HG03565 (cell line): ENCODE data around the gene OTOA.
"Not testable (repeated sequence)": the region's sequence is repeated elsewhere in the genome, so short reads cannot be mapped to it uniquely, and the experiment has no call there.

Experiments
- ATAC-seq: cut with Tn5 transposase; IDR thresholded peaks from one replicate; pipeline ENCODE4 v1.9.1; 2021; ENCODE audit warnings: mild to moderate bottlenecking, moderate library complexity; ENCODE audit not compliant: unreplicated experiment

Gene OTOA

GRCh38 chr16:21663889-21664647 is at the start of gene OTOA:
TSS of gene OTOA (plus strand) at chr16:21663968. CDS start at chr16:21678515, 14,547 bp downstream.
- no peak for ATAC-seq

- no peak for ATAC-seq
These were observed 48.9 kb upstream of the OTOA start for GRCh38 chr16:21614896-21615295.

DNA sequence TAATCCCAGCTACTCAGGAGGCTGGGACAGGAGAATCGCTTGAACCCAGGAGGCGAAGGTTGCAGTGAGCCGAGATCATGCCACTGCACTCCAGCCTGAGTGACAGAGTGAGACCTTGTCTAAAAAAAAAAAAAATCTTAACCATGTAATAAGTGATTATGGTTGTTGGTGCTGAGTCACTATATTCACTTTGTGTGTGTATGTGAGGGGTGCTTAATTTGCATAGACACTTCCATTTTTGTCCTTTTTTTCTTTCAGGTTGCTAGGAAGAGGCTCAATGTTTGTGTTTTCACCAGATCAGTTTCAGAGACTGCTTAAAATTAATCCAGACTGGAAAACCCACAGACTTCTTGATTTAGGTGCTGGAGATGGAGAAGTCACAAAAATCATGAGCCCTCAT is 46.2 kb upstream of the OTOA start:
- no peak for ATAC-seq

GRCh38 chr16:21618281-21618680 is 45.5 kb upstream of the OTOA start:
- ATAC-seq: no peak

GRCh38 chr16:21619765-21620425 is 43.9 kb upstream of the OTOA start:
- no peak for ATAC-seq

DNA sequence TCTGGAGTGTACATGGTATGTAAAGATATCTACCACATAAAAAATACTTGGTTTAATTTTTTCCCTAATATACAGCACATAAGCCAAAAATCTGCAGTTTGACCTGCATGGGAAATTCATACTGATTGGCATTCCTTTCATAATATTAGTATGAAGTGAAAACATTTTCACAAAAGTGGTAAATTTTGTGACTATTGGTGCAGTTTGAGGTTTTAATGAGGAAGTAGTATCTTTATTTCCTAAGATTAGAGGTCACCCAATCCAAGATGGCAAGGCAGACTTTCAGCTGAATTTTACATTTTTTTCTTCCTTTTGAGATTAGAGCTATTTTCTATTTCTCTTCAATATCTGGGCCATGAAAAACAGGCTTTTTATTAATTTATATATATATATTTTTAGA is 43.2 kb upstream of the OTOA start:
- ATAC-seq: no peak

DNA sequence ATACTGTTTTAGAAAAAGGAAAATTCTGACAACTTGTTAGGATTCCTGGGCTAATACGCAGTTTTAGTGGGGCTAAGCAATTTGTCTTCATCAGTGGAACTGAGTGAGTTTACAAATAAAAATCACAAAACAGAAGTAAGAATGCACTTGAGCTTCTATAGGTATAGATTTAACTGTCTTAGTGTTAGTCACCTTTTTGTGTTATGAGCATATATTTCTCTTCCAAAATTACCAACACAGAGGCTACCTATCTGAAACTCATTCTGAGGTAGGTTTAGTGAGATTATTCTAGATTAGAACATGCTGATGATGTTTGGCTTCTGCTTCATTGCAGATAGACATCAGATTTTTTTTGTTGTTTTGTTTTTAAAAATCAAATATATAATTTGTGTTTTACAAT is 41.2 kb upstream of the OTOA start:
- no peak for ATAC-seq

GRCh38 chr16:21625026-21625425 is 38.7 kb upstream of the OTOA start:
- no peak for ATAC-seq

DNA sequence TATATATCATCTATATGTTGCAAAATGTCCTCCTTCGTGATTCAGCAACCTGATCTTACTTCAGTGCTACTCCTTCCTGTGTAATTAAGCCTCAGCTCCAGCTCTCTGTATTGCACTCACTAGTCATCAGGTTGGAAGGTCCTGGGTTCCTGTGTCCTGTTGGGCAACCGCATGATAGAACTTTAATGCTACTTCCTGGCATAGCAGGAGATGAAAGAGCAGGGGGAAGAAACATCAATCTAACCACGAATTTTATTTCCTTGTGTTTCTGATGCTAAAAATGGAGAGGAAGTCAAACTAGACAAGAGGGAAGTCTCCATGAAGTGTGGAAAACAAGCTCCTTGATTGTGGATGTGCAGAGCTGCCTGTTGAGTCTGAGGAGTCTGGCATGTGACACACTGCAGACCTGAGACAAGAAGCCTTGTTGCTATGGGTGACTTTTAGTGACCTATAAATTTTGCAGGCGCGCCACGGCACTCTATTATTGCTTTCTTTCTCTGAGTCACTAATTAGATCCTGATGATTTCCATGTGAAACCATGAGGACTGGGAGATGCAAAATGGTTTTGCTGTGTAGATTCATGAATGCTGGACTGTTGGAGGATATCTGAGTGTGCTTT is 37.0 kb upstream of the OTOA start:
- ATAC-seq: no peak

DNA sequence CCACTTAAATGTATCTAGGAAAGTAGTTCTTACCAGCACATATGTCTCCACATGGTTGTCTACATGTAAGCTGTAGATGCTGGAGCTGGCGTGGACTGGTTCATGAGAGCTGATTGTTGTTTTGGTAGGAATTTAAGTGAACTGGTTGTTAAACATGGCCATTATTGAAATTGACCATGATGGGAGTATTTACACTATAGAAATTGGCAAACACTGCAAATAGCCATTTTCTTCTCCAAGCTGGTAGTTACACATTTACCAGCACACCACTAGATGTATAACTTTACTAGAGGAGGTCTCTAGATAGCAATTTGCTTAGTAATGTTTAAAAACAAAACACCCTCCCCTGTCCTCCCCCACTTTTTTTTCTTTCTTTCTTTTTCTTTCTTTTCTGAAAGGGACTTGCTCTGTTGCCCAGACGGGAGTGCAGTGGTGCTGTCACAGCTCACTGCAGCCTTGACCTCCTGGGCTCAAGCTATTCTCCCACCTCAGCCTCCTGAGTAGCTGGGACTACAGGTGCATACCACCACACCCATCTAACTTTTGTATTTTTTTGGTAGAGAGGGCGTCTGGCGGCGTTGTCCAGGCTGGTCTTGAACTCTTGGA is 35.5 kb upstream of the OTOA start:
- no peak for ATAC-seq

- ATAC-seq: no peak
These were observed 35.0 kb upstream of the OTOA start for GRCh38 chr16:21628772-21629171.

GRCh38 chr16:21629616-21630539 is 33.9 kb upstream of the OTOA start:
- ATAC-seq: not testable (repeated sequence)

GRCh38 chr16:21630866-21631265 is 32.9 kb upstream of the OTOA start:
- not testable (repeated sequence) for ATAC-seq

DNA sequence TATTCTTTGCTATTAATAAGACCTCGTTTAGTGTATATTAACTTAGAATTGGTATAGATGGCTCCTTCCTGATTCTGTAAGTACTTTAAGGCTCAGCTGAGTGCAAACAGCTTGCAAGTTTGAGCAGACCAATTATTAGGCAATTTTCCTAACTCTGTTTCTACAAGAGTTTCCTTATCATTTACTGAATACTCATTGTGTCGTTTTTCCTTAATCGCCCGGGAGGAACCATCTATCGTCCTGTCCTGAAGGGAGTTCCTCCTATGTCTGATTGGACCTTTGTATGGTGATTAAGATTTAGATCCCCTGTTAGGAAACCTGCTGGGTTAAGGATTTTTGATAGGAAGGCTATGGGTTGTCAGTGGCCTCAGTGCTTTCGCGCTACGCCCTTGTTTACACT is 32.4 kb upstream of the OTOA start:
- ATAC-seq: not testable (repeated sequence)

DNA sequence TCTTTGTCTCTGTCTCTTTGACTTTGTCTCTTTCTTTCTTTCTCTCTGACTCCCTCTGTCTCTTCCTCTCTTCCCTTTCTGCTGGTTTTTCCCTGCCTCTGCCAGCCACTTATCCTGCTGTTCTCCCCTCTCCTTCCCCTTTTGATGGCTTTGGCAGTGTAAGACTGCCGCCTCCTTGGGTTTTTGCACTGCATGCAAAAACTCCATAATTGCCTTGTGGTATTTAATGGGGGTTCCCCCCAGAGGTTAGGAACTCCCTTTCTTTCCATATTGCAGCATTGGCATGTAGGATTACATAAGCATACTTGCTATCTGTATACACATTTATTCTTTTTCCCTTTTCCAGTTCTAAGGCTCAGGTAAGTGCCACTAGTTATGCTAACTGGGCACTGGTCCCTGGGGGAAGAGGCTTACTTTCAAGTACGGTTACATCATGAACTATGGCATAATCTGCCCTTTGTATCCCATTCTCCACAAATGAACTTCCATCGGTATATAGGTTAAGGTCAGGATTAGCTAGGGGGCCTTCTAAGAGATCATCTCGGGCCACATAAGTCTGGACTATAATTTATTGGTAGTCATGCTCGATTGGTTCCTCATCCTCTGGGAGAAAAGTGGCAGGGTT is 31.7 kb upstream of the OTOA start:
- ATAC-seq: not testable (repeated sequence)

DNA sequence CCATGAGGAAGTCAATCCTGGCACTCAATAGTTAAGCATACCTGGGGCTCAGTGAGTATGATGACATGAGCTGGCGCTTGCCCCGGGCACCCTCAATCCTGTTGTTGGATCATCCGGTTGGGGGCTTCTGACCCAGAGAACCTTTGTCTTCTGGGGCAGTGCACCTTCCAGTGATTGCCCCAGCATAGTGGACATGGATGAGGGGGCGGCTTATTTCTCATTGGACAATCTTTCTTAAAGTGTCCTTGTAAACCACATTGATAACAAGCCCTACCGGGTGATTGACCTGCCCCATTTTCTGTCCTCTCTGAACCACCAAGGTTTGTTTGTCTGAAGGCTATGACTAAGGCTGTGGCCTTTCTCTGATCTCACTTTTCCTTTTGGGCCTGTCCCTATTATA is 29.6 kb upstream of the OTOA start:
- ATAC-seq: no peak

GRCh38 chr16:21635694-21636093 is 28.1 kb upstream of the OTOA start:
- not testable (repeated sequence) for ATAC-seq

GRCh38 chr16:21637032-21637968 is 26.5 kb upstream of the OTOA start:
- ATAC-seq: no peak

DNA sequence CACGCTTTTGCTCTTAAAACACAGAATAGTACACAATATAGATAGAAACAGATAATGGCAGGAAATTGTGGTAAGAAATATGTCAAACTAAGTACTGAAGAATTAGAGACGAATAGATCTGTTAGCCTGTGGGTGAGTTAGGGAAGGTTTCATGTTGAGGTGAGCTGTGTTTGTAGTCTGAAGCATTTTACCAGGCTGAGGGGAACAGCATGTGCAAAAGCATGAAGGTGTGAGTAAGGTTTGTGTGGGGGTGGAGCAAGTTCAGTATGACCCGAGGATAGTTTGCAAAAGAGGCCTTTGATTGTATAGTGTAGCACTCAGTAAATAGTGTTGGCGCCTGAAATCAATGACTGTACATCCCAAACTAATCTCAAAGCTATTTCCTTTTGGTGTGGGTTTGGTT is 25.2 kb upstream of the OTOA start:
- ATAC-seq: no peak
